ENCODE measurements around the gene NRBF2. TPM values are rescaled to one million over a fixed set of nuclear protein-coding genes. Genes with fewer than 3 reads are reported as not detected.

The NRBF2 gene
- total RNA-seq, 1 donor, result 35.1 TPM

DNA sequence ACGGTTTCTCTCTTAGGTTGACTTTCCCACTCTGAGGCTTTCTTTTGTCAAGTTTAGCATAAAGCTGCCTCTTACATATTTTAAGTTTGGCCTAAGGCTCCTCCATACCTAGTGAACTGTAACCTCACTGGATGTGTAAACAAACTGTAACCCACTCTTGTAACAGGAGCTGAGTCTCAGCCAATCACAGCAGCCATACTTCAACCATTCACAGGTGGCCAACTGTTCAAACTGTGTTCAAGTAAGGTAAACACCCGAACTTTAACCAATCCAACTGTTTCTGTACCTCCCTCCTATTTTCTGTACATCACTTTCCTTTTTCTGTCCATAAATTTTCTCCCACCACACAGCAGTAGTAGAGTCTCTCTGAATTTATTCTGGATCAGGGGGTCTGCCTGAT, 7.7 kb upstream of the NRBF2 start:
- DNase-seq (ENCODE audit: insufficient read length, low spot score, missing footprints), result no peak
- Histone ChIP-seq H3K27ac (ENCODE audit: low read depth, low read length) (no peak overlapping the region), H3K79me2 (ENCODE audit: insufficient read depth, low read length) (no peaks in the 10 kb centered on the region), H4K20me1 (ENCODE audit: insufficient read depth, low read length) (no peaks in the 10 kb centered on the region), H3K36me3 (ENCODE audit: insufficient read depth, low read length) (no peaks in the 10 kb centered on the region), H2AFZ (ENCODE audit: low read length) (peak overlapping the region; percentile 15), H3K9me3 (ENCODE audit: low read depth, low read length) (no peaks in the 10 kb centered on the region), H3K4me3 (ENCODE audit: insufficient read depth, low read length) (no peak overlapping the region), H3K4me1 (ENCODE audit: insufficient read depth, low read length) (peaks cover 6% of the 10 kb centered on the region), H3K4me2 (ENCODE audit: insufficient read depth, low read length) (no peak overlapping the region), H3K27me3 (ENCODE audit: insufficient read depth, low read length) (no peaks in the 10 kb centered on the region)
- no peak for TF ChIP-seq CTCF (IDR thresholded peaks at IDR 0.05; ENCODE audit: extremely low read depth, low read depth, low read length)

DNA sequence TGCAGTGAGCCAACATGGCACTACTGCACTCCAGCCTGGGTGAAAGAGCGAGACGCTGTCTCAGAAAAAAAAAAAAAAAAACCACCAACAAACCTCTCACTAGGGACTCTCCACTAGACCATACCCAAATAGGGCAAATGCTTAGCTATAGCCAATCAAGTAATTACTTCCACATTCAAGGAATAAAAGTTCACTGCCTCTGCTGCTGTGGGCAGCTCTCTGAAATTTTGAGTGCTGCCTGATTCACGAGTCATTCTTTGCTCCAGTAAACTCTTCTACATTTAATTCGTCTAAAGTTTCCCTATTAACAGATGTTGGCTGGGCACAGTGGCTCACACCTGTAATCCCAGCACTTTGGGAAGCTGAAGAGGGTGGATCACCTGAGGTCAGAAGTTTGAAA, 4.7 kb upstream of the NRBF2 start:
- Histone ChIP-seq H3K4me1 (ENCODE audit: insufficient read depth, low read length) (peaks cover 3% of the 10 kb centered on the region), H3K9me3 (ENCODE audit: low read depth, low read length) (no peaks in the 10 kb centered on the region), H4K20me1 (ENCODE audit: insufficient read depth, low read length) (no peaks in the 10 kb centered on the region), H2AFZ (ENCODE audit: low read length) (peak overlapping the region; percentile 46), H3K4me2 (ENCODE audit: insufficient read depth, low read length) (peak overlapping the region; percentile 22), H3K27me3 (ENCODE audit: insufficient read depth, low read length) (no peaks in the 10 kb centered on the region), H3K4me3 (ENCODE audit: insufficient read depth, low read length) (no peak overlapping the region), H3K36me3 (ENCODE audit: insufficient read depth, low read length) (no peaks in the 10 kb centered on the region), H3K79me2 (ENCODE audit: insufficient read depth, low read length) (peaks cover 2% of the 10 kb centered on the region), H3K27ac (ENCODE audit: low read depth, low read length) (no peak overlapping the region)
- no peak for TF ChIP-seq CTCF (IDR thresholded peaks at IDR 0.05; ENCODE audit: extremely low read depth, low read depth, low read length)
- DNase-seq (ENCODE audit: insufficient read length, low spot score, missing footprints), result peak; percentile 62

- Histone ChIP-seq H3K9me3 (ENCODE audit: low read depth, low read length) (no peaks in the 10 kb centered on the region), H3K79me2 (ENCODE audit: insufficient read depth, low read length) (peaks cover 17% of the 10 kb centered on the region), H2AFZ (ENCODE audit: low read length) (no peak overlapping the region), H3K4me1 (ENCODE audit: insufficient read depth, low read length) (peaks cover 11% of the 10 kb centered on the region), H3K4me2 (ENCODE audit: insufficient read depth, low read length) (no peak overlapping the region), H3K36me3 (ENCODE audit: insufficient read depth, low read length) (no peaks in the 10 kb centered on the region), H3K27ac (ENCODE audit: low read depth, low read length) (no peak overlapping the region), H4K20me1 (ENCODE audit: insufficient read depth, low read length) (peaks cover 8% of the 10 kb centered on the region), H3K27me3 (ENCODE audit: insufficient read depth, low read length) (no peaks in the 10 kb centered on the region), H3K4me3 (ENCODE audit: insufficient read depth, low read length) (no peak overlapping the region)
- TF ChIP-seq CTCF (IDR thresholded peaks at IDR 0.05; ENCODE audit: extremely low read depth, low read depth, low read length), result no peak
- peak; percentile 54 for DNase-seq (ENCODE audit: insufficient read length, low spot score, missing footprints)
These were observed 3.2 kb upstream of the NRBF2 start for GRCh38 chr10:63129888-63130287.

GRCh38 chr10:63132651-63133055, 475 bp upstream of the NRBF2 start:
- peak overlapping the region; percentile 95 for H3K4me2 ChIP-seq (ENCODE audit: insufficient read depth, low read length)
- H3K4me3 ChIP-seq (ENCODE audit: insufficient read depth, low read length), result peak overlapping the region; percentile 100
- H3K79me2 ChIP-seq (ENCODE audit: insufficient read depth, low read length), result peaks cover 44% of the 10 kb centered on the region
- H3K9me3 ChIP-seq (ENCODE audit: low read depth, low read length), result no peaks in the 10 kb centered on the region
- peak overlapping the region; percentile 21 for H3K27ac ChIP-seq (ENCODE audit: low read depth, low read length)
- H4K20me1 ChIP-seq (ENCODE audit: insufficient read depth, low read length), result peaks cover 26% of the 10 kb centered on the region
- no peak for DNase-seq (ENCODE audit: insufficient read length, low spot score, missing footprints)
- peaks cover 26% of the 10 kb centered on the region for H3K4me1 ChIP-seq (ENCODE audit: insufficient read depth, low read length)
- no peaks in the 10 kb centered on the region for H3K27me3 ChIP-seq (ENCODE audit: insufficient read depth, low read length)
- H3K36me3 ChIP-seq (ENCODE audit: insufficient read depth, low read length), result peaks cover 3% of the 10 kb centered on the region
- no peak for TF ChIP-seq CTCF (IDR thresholded peaks at IDR 0.05; ENCODE audit: extremely low read depth, low read depth, low read length)
- H2AFZ ChIP-seq (ENCODE audit: low read length), result peak overlapping the region; percentile 87

Data from osteoblast (primary cell).